KMS-11 (cell line): ENCODE measurements around the gene RAI1.

ENCODE experiments used
- H2AFZ ChIP-seq: fragments of 200-600 bp; sonication (generic); 2 replicates; pipeline ENCODE4 v1.6.1; 2016; ENCODE audit warnings: antibody characterized with exemption, mixed run types, low read depth
- H3K27ac ChIP-seq: fragments of 200-600 bp; sonication (generic); 2 replicates; pipeline ENCODE4 v1.6.1; 2016; ENCODE audit warnings: mild to moderate bottlenecking, mixed run types
- H3K27me3 ChIP-seq: fragments of 200-600 bp; sonication (generic); 2 replicates; pipeline ENCODE4 v1.6.1; 2017; ENCODE audit warnings: mild to moderate bottlenecking, low read depth, mixed run types, moderate library complexity; ENCODE audit not compliant: insufficient read depth
- H3K36me3 ChIP-seq: fragments of 200-600 bp; sonication (generic); 2 replicates; pipeline ENCODE4 v1.6.1; 2017; ENCODE audit warnings: mild to moderate bottlenecking, mixed run types; ENCODE audit not compliant: insufficient read depth
- H3K4me1 ChIP-seq: fragments of 200-600 bp; sonication (generic); 2 replicates; pipeline ENCODE4 v1.6.1; 2016; ENCODE audit warnings: mild to moderate bottlenecking, low read depth, mixed run types; ENCODE audit not compliant: poor library complexity, severe bottlenecking
- H3K4me2 ChIP-seq: fragments of 200-600 bp; sonication (generic); 2 replicates; pipeline ENCODE4 v1.7.0; 2016; ENCODE audit warnings: mild to moderate bottlenecking, mixed run types
- H3K4me3 ChIP-seq: fragments of 200-600 bp; sonication (generic); IDR thresholded peaks from 2 replicates; pipeline ENCODE4 v1.6.1; 2017; ENCODE audit warnings: low read depth, low read length, mixed read lengths; ENCODE audit not compliant: insufficient read depth
- H3K79me2 ChIP-seq: fragments of 200-600 bp; sonication (generic); 2 replicates; pipeline ENCODE4 v1.6.1; 2016; ENCODE audit warnings: low read depth, mixed run types; ENCODE audit not compliant: insufficient read depth
- H3K9ac ChIP-seq: fragments of 200-600 bp; sonication (generic); 2 replicates; pipeline ENCODE4 v1.6.1; 2016; ENCODE audit warnings: mild to moderate bottlenecking, mixed run types
- H4K20me1 ChIP-seq: fragments of 200-600 bp; sonication (generic); 2 replicates; pipeline ENCODE4 v1.6.1; 2016; ENCODE audit warnings: mild to moderate bottlenecking, mixed run types; ENCODE audit not compliant: insufficient read depth
- TF ChIP-seq, protein P1 (sequence below): fragments of 200-600 bp; sonication (generic); conservative IDR thresholded peaks from 2 replicates; pipeline ENCODE4 v1.6.1; 2017; ENCODE audit warnings: low read depth, mild to moderate bottlenecking, antibody characterized with exemption, low read length, moderate library complexity, mixed read lengths

Gene RAI1

DNA sequence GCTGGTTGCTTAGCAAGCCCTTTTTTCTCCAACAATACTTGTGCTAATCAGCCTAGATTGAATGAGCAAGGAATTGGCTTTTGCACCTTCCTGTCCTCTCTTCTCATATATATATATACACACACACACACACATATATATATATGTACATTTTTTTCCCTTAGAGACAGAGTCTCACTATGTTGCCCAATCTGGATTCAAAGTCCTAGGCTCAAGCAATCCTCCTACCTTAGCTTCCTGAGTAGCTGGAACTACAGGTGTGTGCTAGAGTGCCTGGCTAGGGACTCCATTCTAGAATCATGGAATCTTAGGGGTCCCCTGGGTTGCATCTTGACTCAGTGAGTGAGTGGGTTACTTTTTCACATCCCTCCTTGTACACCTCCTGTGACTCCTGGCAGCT is 27.0 kb downstream of the RAI1 start:
- Histone ChIP-seq H2AFZ (no peak overlapping the region), H3K4me2 (no peak overlapping the region), H3K27ac (no peak overlapping the region), H3K9ac (no peak overlapping the region), H4K20me1 (no peaks in the 10 kb centered on the region), H3K27me3 (no peaks in the 10 kb centered on the region), H3K4me1 (no peaks in the 10 kb centered on the region), H3K4me3 (no peak overlapping the region), H3K79me2 (no peaks in the 10 kb centered on the region; the same call in 1 of the 2 replicates), H3K36me3 (no peaks in the 10 kb centered on the region)
- TF ChIP-seq, protein P1, sequence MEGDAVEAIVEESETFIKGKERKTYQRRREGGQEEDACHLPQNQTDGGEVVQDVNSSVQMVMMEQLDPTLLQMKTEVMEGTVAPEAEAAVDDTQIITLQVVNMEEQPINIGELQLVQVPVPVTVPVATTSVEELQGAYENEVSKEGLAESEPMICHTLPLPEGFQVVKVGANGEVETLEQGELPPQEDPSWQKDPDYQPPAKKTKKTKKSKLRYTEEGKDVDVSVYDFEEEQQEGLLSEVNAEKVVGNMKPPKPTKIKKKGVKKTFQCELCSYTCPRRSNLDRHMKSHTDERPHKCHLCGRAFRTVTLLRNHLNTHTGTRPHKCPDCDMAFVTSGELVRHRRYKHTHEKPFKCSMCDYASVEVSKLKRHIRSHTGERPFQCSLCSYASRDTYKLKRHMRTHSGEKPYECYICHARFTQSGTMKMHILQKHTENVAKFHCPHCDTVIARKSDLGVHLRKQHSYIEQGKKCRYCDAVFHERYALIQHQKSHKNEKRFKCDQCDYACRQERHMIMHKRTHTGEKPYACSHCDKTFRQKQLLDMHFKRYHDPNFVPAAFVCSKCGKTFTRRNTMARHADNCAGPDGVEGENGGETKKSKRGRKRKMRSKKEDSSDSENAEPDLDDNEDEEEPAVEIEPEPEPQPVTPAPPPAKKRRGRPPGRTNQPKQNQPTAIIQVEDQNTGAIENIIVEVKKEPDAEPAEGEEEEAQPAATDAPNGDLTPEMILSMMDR, result no peak

DNA sequence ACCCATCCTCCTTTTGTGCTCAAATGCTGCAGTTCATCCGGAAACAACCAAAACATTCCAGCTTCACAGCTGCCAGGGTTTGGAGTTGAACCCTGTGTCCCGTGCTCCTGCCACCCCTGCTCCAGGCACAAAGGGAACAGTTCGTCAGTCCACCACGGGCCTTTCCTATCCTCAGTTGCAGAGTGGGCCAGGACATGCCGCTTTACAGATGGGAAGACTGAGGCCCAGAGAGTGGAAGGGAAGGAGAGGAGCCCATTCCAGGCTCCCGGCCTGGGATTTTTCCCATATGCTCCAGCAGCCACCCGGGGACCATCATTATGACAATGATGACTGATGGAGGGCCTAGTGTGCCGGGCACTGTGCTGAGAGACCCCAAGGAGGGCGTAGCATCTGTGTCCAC is 27.6 kb downstream of the RAI1 start:
- Histone ChIP-seq H3K4me1 (no peaks in the 10 kb centered on the region), H3K4me2 (no peak overlapping the region), H3K36me3 (no peaks in the 10 kb centered on the region), H3K9ac (no peak overlapping the region), H3K79me2 (no peaks in the 10 kb centered on the region; the same call in 1 of the 2 replicates), H3K27me3 (no peaks in the 10 kb centered on the region), H2AFZ (no peak overlapping the region), H3K27ac (no peak overlapping the region), H3K4me3 (no peak overlapping the region), H4K20me1 (no peaks in the 10 kb centered on the region)
- TF ChIP-seq, protein P1, result no peak

DNA sequence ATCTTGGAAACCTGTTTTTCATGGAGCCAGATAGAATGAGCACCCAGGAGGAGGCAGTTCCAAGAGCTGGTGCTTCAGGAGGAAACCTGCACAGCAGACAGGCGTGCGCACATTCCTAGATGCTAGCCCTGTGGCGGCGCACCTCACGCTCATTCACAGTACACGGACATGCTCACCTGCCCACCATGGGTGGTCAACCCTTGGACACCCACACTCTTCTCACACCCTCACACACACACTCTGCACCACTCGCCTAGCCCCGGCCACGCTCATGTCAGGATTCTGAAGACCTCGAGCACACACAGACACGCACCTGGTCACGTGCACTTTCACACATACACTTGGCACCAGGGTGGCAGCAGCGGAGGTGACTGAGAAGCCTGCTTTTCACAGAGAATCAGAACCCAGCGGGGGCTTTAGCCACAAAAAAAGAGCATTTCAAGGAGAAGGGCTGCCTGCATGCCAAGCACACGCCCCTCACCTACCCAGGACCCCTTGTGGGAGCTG is 28.6 kb downstream of the RAI1 start:
- no peaks in the 10 kb centered on the region for H3K36me3 ChIP-seq
- H3K4me1 ChIP-seq, result no peaks in the 10 kb centered on the region
- H3K27ac ChIP-seq, result no peak overlapping the region
- no peak overlapping the region for H3K4me2 ChIP-seq
- H2AFZ ChIP-seq, result no peak overlapping the region
- no peaks in the 10 kb centered on the region for H3K79me2 ChIP-seq
- TF ChIP-seq, protein P1, result no peak
- no peak overlapping the region for H3K9ac ChIP-seq
- H3K27me3 ChIP-seq, result no peaks in the 10 kb centered on the region
- H4K20me1 ChIP-seq, result no peaks in the 10 kb centered on the region
- no peak overlapping the region for H3K4me3 ChIP-seq

DNA sequence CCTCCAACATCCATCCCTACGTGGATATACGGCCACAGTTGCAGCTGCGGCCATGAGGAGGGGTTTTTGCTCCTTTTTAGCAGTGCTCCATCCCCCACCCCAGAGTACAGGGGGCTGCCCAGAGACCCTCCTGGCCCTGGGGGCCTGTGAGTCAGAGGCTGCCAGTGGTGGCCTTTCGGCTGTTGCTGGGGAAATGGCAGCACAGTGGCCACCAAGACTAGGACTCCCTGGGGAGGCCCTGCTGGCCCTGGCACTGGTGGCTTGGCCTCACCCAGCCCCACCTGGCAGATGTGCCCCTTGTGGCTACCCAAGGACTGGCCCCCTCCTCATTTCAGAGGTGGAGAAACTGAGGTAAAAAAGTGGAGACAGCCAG is 29.1 kb downstream of the RAI1 start:
- Histone ChIP-seq H3K4me2 (no peak overlapping the region), H3K79me2 (no peaks in the 10 kb centered on the region)

More for the DNA sequence above, 29.1 kb downstream of the RAI1 start:
- H3K4me1 ChIP-seq, result no peaks in the 10 kb centered on the region
- no peak overlapping the region for H3K4me3 ChIP-seq
- no peak overlapping the region for H2AFZ ChIP-seq
- H3K27me3 ChIP-seq, result no peaks in the 10 kb centered on the region
- no peak overlapping the region for H3K9ac ChIP-seq
- no peaks in the 10 kb centered on the region for H4K20me1 ChIP-seq
- no peaks in the 10 kb centered on the region for H3K36me3 ChIP-seq
- TF ChIP-seq, protein P1, result no peak
- H3K27ac ChIP-seq, result no peak overlapping the region
